HG02938 (cell line): ENCODE data around the gene INPP5J.
A peak's percentile ranks its signal among the peaks of the same experiment; 100 is the strongest.
"Not testable (repeated sequence)": the region's sequence is repeated elsewhere in the genome, so short reads cannot be mapped to it uniquely, and the experiment has no call there.

Experiments
- ATAC-seq: cut with Tn5 transposase; IDR thresholded peaks from one replicate; pipeline ENCODE4 v1.9.1; 2021; ENCODE audit warnings: mild to moderate bottlenecking, moderate library complexity; ENCODE audit not compliant: unreplicated experiment

The INPP5J gene

GRCh38 chr22:31100762-31101525, 21.8 kb upstream of the INPP5J start:
- no peak for ATAC-seq

- no peak for ATAC-seq
Measured at GRCh38 chr22:31102441-31103081, 20.2 kb upstream of the INPP5J start.

DNA sequence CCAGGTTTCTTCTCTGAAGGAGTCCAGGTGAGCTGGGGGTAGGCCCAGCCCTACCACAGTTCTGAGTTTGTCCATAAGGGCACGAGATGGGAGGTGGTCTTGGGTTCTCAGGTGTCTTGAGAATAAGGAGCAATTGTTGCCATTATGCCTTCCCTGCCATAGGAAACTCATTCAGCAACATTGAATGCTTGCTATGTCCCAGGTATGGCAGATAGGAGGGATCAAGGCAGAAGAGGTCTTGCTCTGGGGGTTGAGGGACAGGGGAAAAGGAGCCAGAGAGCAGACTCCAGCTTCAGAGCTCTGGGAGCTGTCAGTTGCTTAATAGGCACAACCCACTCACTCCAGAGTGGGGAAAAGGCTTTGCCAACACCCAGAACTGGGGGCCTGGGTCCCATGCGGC, 19.7 kb upstream of the INPP5J start:
- ATAC-seq = no peak

- ATAC-seq = no peak
Measured at GRCh38 chr22:31103899-31104694, 18.7 kb upstream of the INPP5J start.

GRCh38 chr22:31104869-31105268, 17.9 kb upstream of the INPP5J start:
- ATAC-seq = no peak

DNA sequence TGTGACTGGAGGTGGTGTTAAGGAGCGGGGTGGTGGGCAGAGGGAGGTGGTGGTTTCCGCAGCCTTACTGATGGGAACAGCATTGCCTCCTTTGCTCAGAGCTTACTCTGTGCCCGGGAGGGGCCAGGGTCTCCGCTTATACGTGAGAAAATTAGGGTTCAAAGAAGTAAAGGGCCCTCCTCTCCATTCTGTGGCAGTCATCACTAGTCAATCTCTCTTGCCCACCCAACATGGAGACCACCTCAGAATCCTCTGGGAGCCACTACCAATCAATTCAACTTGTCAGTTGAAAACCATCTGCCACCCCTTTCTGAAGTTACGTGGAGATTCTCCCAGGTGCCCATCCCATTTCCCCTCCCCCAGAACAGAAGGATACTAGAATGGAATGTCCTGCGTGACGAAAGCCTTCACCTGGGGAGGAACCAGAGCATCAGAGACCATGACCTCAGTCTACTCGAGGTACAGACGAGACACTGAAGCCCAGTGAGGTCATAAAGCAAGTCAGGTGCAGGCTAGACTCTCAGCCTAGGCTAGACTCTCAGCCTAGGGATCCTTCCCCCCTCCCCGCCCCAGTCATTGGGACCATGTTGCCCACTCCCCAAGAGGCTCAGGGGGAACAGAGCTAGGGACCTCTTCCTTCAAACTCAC, 17.4 kb upstream of the INPP5J start:
- no peak for ATAC-seq

GRCh38 chr22:31106001-31106571, 16.7 kb upstream of the INPP5J start:
- ATAC-seq = no peak

GRCh38 chr22:31106731-31107177, 16.0 kb upstream of the INPP5J start:
- no peak for ATAC-seq

DNA sequence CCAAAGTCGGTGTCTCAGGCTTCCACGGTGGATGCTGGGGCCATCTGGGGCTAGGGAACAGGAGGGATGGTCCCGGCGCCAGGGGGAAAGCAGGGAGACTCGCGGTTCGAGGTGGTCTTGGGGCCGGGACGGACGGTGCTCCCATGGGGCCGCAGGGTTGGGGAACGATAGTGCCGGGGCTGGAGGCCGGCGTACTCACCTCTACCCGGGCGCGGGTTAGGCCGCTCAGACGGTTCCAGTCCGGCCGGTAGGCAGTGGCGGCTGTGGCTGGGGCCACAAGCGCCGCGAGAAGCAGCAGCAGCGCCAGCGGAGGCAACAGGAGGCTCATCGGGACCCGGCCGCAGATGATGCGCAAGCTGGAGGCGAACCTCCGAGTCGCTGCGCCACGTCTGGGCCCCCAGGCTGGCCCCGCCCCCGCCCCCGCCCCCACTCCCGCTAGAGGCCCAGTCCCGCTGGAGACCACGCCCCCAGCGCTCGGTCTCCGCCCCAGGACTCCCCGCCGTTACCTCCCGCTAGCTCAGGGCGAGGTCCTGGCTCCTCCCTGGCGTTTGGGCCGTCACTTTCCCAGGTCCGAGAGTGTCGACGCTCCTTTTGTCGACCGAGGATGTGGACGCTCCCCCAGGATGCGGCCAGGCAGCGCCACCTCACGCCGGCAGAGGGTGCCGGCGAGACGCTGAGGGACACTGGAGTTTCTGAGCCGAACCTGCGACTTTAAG, 15.4 kb upstream of the INPP5J start, which contains the start of gene SELENOM:
TSS of gene SELENOM (minus strand) at position 391 of the 716 bp plus-strand sequence. CDS start at position 328, 63 bp downstream.
- ATAC-seq = peak; percentile 76

DNA sequence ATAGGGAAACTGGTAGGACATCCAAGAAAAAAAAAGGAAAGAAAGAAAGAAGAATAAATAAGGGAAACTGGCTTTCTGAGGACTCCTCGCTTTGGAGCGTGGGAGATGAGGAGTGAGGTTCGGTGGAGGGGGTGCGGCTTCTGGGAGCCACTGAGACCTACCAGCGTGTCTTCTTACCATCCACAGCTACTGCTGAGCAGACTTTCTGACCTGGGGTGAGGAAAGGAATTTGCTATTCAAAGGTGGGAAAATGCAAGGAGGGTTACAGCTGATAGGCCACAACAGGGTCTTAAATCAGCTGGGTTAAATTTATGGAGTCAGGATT, 14.9 kb upstream of the INPP5J start:
- ATAC-seq = no peak

DNA sequence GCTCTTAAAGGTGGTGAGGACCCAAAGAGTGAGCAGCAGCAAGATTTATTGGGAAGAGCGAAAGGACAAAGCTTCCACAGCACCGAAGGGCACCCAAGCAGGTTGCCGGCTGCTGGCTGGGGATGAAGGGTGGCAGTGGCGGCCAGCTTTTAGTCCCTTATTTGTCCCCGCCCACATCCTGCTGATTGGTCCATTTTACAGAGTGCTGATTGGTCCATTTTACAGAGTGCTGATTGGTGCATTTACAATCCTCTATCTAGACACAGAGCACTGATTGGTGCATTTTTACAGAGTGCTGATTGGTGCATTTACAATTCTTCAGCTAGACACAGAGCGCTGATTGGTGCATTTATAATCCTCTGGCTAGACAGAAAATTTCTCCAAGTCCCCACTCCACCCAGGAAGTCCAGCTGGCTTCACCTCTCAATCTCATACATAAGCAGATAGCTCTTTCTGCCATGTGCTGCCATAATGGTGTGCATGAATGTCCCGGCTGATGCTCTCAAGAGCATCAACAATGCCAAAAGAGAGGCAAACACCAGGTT, 10.1 kb upstream of the INPP5J start:
- ATAC-seq = not testable (repeated sequence)

- ATAC-seq = no peak
Measured at GRCh38 chr22:31118046-31118820, 4.5 kb upstream of the INPP5J start.

GRCh38 chr22:31119026-31119717, 3.6 kb upstream of the INPP5J start:
- no peak for ATAC-seq

DNA sequence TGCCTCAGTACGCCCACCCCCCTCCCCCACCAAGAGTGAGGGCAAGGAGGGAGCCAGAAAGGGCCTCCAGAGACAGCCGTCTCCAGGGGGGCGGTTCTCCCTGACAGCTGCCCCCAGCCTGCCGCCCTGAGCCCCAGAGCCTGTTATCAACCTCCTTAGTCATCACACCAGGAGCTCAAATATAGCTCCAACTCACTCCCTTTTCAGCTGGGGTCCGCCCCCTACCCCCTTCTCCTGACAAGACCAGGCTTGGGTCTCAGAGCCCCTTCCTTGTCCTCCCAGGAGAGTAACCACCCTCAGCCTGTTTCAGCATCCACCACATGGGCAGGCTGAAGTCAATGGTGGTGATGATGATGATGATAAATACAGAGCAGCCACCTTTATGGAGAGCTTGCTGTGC, 2.5 kb upstream of the INPP5J start:
- no peak for ATAC-seq

DNA sequence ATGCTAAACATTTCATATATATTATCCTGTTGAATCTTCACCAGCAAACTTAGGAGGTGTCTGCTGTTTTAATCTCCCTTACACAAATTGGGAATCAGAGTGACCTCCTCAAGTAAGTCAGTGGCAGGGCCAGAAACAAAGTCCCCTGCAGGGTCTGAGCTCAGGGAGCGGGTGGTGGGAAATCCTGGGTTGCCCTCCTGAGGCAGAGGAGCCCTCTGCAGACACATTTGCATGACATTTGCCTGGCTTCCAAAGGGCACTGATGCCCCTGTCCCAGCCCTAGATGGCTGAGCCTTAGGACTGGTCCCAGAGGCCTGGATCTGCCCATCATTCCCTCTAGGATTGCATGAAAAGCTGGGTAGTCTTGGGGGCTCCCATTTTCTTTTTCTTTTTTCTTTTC, 2.1 kb upstream of the INPP5J start:
- no peak for ATAC-seq

DNA sequence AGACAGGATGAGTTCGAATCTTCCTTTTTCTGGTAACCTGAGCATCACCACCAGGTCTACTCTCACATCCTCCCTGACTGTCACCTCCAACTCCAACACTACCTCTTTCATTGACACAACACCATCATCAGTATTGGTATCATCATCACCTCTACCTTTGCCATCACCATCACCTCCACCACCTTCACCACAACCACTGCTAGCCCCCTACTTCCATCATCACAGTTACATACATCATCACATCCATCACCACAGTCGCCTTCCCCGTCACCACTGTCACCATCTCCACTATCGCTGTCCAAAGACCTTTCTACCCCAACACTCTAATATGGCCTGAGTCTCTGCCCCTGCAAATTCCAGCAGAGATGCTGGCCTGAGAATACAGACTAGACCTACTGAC, 1.4 kb upstream of the INPP5J start:
- no peak for ATAC-seq

DNA sequence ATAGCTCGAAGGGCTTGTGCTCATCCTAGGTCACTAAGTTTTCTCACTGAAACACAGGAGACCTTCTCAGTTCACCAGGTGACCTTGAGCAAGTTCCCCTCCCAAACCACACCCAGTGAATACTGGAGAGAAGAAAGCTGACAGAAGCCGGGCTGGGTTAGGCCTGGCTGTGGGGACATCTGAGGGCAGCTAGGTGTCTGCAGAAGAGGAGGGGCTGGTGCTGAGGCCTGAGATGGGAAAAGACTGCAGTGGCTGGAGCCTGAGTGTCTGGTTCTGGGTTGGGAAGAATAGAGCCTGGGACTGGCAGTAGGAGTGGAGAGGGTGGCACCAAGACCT, 602 bp upstream of the INPP5J start:
- ATAC-seq = no peak

GRCh38 chr22:31123292-31123602, 481 bp downstream of the INPP5J start:
- no peak for ATAC-seq

DNA sequence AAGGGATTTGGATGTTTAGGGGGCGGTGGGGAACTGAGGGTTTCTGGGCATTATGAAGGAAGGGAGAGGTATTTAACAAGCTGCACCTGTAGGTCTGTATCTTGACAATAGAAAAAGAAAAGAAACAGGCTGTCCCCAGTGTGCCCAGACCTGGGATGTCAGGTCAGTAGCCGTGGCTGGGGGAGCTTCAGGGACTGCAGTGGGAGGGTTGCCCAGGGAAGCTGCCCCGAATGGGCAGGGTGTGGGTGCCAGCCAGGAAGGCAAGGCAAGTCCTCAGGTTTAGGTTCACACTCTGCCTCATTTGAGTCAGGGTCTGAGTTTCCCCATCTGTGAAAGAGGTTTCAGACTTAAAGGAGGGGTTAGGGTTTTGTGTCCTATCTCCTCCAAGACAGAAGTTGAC, 1.5 kb downstream of the INPP5J start:
- no peak for ATAC-seq
